HG02981 (cell line): Measurements from ENCODE around the gene CACNA1B.
"Not testable (repeated sequence)": the region's sequence is repeated elsewhere in the genome, so short reads cannot be mapped to it uniquely, and the experiment has no call there.

Source experiments
- ATAC-seq: cut with Tn5 transposase; IDR thresholded peaks from one replicate; pipeline ENCODE4 v1.9.1; 2021; ENCODE audit warnings: mild to moderate bottlenecking, moderate library complexity; ENCODE audit not compliant: unreplicated experiment

The CACNA1B gene

DNA sequence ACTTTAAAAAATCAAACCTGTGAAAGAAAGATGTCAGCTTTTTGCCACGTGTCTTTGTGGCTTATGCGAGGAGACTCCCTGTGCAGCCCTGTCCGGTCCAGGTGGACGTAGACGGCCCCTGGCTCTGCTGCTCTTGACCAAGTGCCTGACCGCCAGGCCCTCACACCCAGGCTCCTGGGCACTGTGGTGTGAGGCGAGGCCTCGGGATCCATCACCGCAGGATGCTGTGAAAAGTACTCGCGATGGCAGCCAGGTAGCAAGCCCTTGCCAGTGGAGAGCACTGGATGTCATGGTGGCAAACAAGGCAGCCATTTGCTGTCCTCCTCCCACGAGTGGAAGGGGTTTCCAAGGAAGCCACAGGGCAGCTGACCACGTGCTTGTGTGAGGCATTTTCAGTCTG, 245.1 kb downstream of the CACNA1B start:
- no peak for ATAC-seq

- no peak for ATAC-seq
Observed at GRCh38 chr9:138123086-138123485, 245.5 kb downstream of the CACNA1B start.

GRCh38 chr9:138126090-138126857, 248.7 kb downstream of the CACNA1B start:
- peak; percentile 93 for ATAC-seq

DNA sequence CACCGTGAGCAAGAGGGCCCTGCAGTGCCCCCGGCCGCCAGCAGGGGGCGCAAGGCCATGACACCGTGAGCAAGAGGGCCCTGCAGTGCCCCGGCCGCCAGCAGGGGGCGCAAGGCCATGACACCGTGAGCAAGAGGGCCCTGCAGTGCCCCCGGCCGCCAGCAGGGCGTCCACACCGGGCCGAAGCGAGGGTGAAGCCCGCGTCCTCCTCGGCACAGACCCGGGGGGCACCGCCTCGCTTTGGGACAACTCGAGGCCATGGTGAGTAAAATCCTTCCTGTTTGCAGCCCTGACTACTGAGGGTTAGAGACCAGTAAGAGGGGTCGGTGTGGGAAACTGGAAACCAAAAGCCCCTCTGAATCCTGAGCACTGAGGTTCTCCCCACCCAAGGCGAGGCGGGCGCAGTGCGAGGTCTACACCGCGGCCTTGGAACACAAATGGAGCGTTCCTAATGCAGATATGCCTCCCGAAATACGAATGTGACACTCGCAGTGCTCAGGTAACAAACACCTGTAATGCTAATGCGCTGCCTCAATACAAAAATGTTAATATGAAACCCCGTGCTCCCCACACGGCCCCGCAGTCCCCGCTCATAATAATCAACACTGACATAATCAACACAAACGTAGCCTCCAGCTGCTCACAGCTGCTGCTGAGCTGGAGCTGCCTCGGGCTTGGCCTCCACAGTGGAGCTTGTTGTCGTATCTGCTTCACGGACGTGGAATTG, 249.4 kb downstream of the CACNA1B start:
- not testable (repeated sequence) for ATAC-seq

- not testable (repeated sequence) for ATAC-seq
Observed at GRCh38 chr9:138128027-138128426, 250.4 kb downstream of the CACNA1B start.

DNA sequence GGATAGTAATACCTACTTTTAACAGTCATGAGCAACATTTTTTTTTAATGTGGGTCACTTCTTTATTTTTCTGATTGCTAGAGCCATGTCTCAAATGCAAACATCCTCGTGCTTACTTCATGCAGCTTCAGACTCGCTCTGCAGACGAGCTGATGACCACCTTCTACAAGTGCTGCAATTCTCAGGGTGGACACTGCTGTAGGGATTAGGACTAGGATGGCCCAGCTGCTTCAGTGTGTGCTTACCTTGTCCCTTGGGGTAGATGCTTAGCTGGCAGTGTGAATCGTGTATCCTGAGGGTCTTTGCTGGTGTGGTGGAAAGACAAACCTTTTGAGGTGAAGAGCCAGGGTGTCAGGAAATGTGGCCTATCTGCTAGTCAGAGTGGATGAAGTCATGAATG, 251.7 kb downstream of the CACNA1B start:
- not testable (repeated sequence) for ATAC-seq

- not testable (repeated sequence) for ATAC-seq
Observed at GRCh38 chr9:138132946-138133705, 255.5 kb downstream of the CACNA1B start.

DNA sequence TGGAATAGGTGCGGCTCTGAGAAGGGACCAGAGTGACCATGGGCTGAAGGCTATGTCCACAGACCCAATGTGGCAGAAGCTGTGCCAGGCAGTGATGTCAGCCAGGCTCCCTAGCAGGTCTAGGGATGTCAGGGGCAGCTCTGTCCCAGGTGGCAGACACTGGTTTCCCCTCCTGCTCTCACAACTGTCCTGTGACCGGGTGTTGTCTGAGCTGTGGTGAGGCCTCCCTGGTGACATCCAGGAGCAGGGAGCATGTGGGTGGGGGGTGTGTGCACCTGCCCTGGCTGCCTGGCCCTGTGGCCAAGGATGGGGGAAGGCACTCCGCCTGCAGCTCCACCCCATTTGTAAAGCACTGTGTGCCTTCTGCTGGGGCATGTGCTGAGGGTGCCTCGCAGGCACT, 257.0 kb downstream of the CACNA1B start:
- ATAC-seq, result not testable (repeated sequence)

- not testable (repeated sequence) for ATAC-seq
Observed at GRCh38 chr9:138139096-138139495, 261.5 kb downstream of the CACNA1B start.

DNA sequence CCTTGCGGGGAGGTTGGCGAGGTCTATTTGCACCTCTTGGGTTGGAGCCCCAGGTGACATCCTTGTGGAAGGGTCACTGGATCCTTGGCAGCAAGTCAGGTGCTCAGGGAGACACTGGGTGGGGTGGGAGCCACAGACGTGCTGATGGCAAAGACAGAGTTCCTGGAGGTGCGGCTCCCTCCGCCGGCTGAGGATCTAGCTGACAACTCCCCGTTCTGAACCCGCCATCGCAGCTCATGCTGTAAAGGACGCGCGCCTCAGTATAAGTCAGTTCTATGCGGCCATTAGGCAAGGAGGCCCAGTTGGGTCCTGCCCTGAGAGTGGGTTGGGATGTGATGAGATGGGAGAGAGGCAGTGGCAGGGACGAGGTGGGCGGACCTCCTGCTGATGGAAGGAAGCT, 263.4 kb downstream of the CACNA1B start:
- not testable (repeated sequence) for ATAC-seq

DNA sequence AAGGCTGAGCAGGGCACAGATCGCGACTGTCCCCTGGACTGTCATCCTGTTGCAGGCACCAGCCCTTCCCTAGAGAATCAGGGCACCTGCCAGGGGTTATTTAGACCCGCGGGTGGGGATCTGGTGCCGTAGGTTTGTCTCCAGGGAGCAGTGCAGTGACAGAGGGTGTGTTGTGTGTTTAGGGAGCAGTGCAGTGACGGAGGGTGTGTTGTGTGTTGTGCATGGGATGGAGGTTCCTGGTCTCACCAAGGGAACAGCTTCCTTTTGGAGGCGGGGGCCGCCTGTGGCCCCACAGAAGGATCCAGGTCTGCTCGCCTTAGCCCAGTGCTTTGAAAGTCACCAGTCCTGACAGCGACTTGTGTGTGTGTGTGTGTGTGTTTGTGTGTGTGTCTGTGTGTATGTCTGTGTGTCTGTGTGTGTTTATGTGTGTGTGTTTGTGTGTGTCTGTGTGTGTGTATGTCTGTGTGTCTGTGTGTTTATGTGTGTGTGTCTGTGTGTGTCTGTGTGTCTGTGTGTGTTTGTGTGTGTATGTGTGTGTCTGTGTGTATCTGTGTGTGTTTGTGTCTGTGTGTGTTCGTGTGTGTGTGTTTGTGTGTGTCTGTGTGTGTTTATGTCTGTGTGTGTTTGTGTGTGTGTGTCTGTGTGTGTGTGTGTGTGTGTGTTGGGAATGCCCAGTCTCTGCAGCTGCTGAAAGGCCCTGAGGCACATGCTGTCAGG, 265.1 kb downstream of the CACNA1B start:
- ATAC-seq, result not testable (repeated sequence)

- ATAC-seq, result not testable (repeated sequence)
Observed at GRCh38 chr9:138143491-138143890, 265.9 kb downstream of the CACNA1B start.

DNA sequence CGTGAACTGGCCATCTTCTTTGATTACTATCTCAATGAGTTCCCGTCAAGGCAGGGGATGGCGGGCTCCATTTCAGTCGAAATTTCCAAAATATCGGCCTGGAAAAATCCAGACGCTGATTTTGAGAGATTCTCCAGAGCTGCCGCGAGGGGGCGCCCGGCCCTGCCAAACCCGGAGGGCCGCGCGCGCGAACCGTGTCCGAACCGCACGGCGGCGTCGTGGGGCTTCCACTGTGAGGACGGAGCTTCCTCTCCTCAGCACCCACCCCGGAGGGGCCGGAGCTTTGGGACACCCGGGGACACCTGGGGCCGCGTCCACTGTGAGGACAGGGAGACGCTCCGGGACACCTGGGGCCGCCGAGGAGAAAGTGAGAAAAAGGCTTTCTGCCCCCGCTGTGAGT, 270.0 kb downstream of the CACNA1B start:
- ATAC-seq, result not testable (repeated sequence)

DNA sequence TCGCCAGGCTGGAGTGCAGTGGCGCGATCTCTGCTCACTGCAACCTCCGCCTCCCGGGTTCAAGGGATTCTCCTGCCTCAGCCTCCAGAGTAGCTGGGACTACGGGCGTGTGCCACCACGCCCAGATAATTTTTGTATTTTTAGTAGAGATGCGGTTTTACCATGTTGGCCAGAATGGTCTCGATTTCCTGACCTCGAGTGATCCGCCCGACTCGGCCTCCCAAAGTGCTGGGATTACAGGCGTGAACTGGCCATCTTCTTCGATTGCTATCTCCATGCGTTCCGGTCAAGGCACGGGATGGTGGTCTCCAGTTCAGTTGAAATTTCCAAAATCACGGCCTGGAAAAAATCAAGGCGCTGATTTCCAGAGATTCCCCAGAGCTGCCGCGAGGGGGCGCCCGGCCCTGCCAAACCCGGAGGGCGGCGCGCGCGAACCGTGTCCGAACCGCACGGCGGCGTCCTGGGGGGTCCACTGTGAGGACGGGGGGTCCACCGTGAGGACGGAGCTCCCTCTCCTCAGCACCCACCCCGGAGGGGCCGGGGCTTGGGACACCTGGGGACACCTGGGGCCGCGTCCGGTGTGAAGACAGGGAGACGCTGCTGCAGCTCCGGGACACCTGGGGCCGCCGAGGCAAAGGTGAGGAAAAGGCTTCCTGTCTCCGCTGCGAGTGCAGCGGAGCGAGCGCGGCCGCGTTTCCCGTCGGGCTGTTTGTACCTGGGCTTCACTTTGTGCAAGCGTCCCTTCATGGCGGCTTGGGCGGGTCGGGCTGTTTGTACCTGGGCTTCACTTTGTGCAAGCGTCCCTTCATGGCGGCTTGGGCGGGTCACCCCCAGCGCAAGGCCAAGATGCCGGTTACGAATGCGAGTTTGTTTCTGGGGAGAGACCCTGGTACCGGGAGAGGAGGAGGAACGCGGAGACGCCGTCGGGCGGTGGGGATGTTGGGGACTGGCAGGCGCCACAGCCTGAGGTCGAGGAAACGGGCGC, 272.4 kb downstream of the CACNA1B start:
- ATAC-seq, result not testable (repeated sequence)

GRCh38 chr9:138155788-138156187, 278.2 kb downstream of the CACNA1B start:
- ATAC-seq, result not testable (repeated sequence)

- ATAC-seq, result not testable (repeated sequence)
Observed at GRCh38 chr9:138166793-138167192, 289.2 kb downstream of the CACNA1B start.
